ENCODE results near the gene INPP5K. TPM values are rescaled to one million over a fixed set of nuclear protein-coding genes. Genes with fewer than 3 reads are reported as not detected.
A peak's percentile ranks its signal among the peaks of the same experiment; 100 is the strongest.

INPP5K gene
- total RNA-seq, 2 donors from 2014 or later, result 64.9 to 78.1 TPM

DNA sequence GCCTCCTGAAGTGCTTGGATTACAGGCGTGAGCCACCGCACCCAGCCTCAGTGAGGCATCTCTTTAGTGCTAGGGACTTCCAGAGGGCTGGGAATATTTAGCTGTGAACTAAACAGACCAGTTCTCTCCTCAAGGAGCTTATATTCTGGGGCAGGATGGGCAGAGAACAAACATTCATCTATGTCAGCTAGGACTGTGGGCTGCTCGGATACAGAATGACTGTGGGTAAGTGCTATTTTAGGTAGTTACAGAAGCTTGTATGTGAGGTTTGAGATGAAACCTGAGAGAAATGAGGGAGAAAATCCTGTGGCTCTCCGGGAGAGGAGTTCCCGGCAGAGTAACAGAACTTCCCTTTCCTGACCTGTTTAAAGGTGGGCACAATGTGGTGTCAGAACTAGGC, 6.2 kb upstream of the INPP5K start:
- Histone ChIP-seq H3K4me3 (no peak overlapping the region), H3K27ac (no peak overlapping the region), H3K9me3 (no peaks in the 10 kb centered on the region), H3K27me3 (no peaks in the 10 kb centered on the region), H3K4me1 (peaks cover 0 to 2% of the 10 kb centered on the region in 2 donors), H3K36me3 (peaks cover 22% of the 10 kb centered on the region)
- TF ChIP-seq CTCF (IDR thresholded peaks at IDR 0.05), result no peak
- DNase-seq (ENCODE audit: low spot score), result no peak

GRCh38 chr17:1521086-1521640, 4.8 kb upstream of the INPP5K start:
- H3K4me1 ChIP-seq, result peaks cover 0 to 9% of the 10 kb centered on the region in 2 donors
- H3K36me3 ChIP-seq, result peaks cover 16% of the 10 kb centered on the region
- no peak overlapping the region for H3K4me3 ChIP-seq
- H3K9me3 ChIP-seq, result no peaks in the 10 kb centered on the region
- DNase-seq (ENCODE audit: low spot score), result no peak
- no peak overlapping the region for H3K27ac ChIP-seq
- no peak for TF ChIP-seq CTCF (IDR thresholded peaks at IDR 0.05)
- H3K27me3 ChIP-seq, result no peaks in the 10 kb centered on the region

DNA sequence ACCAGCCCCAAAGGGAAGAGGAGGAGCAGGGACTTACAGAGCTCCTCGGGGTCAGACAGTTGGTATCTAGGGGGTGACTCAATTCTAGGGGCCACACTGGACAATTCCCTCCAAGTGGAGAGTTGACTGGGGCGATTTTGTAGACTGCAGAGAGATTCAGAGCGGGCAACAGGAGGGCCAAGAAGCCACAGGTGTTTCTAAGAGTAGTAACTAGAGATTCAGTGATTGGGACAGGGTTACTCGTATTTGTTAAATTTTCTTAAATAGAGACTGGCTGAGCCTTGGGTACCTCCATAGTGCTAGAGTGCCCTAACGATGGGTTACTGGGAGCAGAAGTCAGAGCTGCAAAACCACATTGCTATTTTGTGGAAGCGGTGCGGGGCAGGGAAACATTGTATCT, 3.3 kb upstream of the INPP5K start:
- no peak overlapping the region for H3K27ac ChIP-seq
- no peak for TF ChIP-seq CTCF (IDR thresholded peaks at IDR 0.05)
- H3K4me1 ChIP-seq, result peaks cover 9 to 24% of the 10 kb centered on the region in 2 donors
- H3K27me3 ChIP-seq, result no peaks in the 10 kb centered on the region
- no peaks in the 10 kb centered on the region for H3K9me3 ChIP-seq
- no peak for DNase-seq (ENCODE audit: low spot score)
- H3K36me3 ChIP-seq, result peaks cover 15% of the 10 kb centered on the region
- no peak overlapping the region for H3K4me3 ChIP-seq

GRCh38 chr17:1518410-1518809, 2.0 kb upstream of the INPP5K start:
- no peak for DNase-seq (ENCODE audit: low spot score)
- no peak for TF ChIP-seq CTCF (IDR thresholded peaks at IDR 0.05)
- H3K27ac ChIP-seq, result no peak overlapping the region
- no peak overlapping the region for H3K4me3 ChIP-seq
- H3K4me1 ChIP-seq, result peaks cover 9 to 36% of the 10 kb centered on the region in 2 donors
- no peaks in the 10 kb centered on the region for H3K9me3 ChIP-seq
- H3K36me3 ChIP-seq, result peaks cover 14% of the 10 kb centered on the region
- H3K27me3 ChIP-seq, result no peaks in the 10 kb centered on the region

DNA sequence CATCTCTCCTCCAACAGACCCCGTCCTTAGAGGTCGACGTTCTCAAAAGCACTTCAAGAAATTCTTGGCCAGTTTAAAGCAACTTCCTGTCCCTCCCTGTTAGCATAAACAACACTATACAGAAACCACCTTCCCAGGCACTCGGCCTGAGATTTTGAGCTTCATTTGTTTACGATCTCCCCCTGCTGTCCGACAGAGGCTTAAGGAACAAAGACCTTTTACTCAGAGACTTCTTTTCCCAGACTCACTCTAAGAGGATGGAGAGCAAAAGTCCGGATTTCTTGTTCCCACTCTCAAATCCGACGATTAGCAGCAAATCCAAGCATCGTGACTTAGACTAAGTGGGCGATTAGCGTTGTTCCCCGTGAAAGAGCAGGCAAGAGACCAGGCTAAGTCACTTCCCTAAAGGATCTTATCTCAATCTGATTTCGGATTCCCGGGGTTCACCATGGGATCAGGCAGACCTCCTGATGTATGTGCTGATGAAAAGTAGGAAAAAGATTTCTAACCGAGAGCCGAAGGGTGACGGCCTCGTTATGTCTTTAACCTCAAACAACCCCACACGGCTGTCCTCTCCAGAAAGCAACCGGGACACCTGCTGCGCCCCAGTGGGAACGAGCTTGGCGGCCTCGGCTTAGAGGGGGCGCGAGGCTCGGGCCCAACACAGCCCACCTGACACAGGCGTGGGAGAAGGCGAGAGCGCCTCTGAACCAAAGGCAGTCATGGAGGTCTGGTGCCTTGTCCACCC, 598 bp downstream of the INPP5K start:
- Histone ChIP-seq H3K4me3 (peak overlapping the region; percentile 76 to 88), H3K27ac (peak overlapping the region; percentile 92), H3K9me3 (no peaks in the 10 kb centered on the region), H3K27me3 (no peaks in the 10 kb centered on the region), H3K4me1 (peaks cover 9 to 62% of the 10 kb centered on the region in 2 donors), H3K36me3 (peaks cover 10% of the 10 kb centered on the region)
- TF ChIP-seq CTCF (IDR thresholded peaks at IDR 0.05), result peak; percentile 26 to 73
- peak; percentile 81 for DNase-seq (ENCODE audit: low spot score)
